Neural progenitor cell (in vitro differentiated cells): Measurements from ENCODE around the gene POP4.

Source experiments
- CTCF ChIP-seq: fragments of 200-600 bp; sonication (generic); IDR thresholded peaks from 2 replicates; pipeline ENCODE4 v1.5.1; 2017; ENCODE audit warnings: antibody characterized with exemption, mild to moderate bottlenecking
- EZH2 ChIP-seq: fragments of 200-600 bp; sonication (generic); IDR thresholded peaks from 2 replicates; pipeline ENCODE4 v1.6.1; 2017; ENCODE audit warnings: antibody characterized with exemption, mild to moderate bottlenecking, moderate library complexity

GRCh38 chr19:29569038-29569911 lies 36.8 kb upstream of the POP4 start:
- no peak for TF ChIP-seq CTCF
- no peak for TF ChIP-seq EZH2
